Measurements from ENCODE around the gene PCSK6. TPM values are rescaled to one million over a fixed set of nuclear protein-coding genes. Genes with fewer than 3 reads are reported as not detected.
"Not testable (repeated sequence)": the region's sequence is repeated elsewhere in the genome, so short reads cannot be mapped to it uniquely, and the experiment has no call there.

PCSK6 gene
- total RNA-seq, 2 donors from 2014 or later, result 0.61 to 2.1 TPM

DNA sequence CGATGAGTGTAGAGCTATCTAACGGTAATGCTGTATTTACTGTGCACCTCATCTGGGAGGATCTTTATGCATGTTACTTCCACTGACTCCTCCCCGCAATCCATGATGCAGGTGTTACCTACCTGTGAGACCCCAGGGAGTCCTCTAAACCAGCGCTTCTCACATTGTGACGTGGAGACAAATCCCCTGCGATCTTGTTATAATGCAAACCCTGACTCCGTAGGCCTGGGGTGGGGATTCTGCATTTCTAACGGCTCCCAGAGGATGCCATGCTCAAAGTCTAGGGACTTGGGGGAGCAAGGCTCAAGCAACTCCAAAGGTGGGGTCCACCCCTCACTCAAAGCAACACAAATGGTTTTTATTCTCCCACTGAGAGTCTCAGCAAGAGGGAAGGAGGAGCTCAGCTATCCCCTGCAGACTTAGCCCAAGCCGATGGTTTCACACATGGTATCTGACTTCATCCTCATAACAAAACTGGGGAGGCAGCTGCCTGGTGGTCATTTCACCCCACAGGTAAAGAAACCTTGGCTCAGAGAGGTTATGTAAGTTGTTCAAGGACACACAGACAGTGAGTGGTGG lies 63.6 kb downstream of the PCSK6 start:
- DNase-seq (ENCODE audit: low spot score in 2 of 2), result no peak
- no peak overlapping the region for H3K27ac Mint-ChIP-seq
- peaks cover 0 to 5% of the 10 kb centered on the region in 2 donors for H3K36me3 Mint-ChIP-seq
- peaks cover 0 to 9% of the 10 kb centered on the region in 2 donors for H3K9me3 Mint-ChIP-seq
- no peak for ATAC-seq

GRCh38 chr15:101424984-101425383 lies 64.5 kb downstream of the PCSK6 start:
- ATAC-seq, result no peak
- Mint-ChIP-seq H3K27ac (no peak overlapping the region), H3K36me3 (peaks cover 0 to 5% of the 10 kb centered on the region in 2 donors), H3K9me3 (peaks cover 0 to 9% of the 10 kb centered on the region in 2 donors)
- DNase-seq (ENCODE audit: low spot score in 2 of 2), result no peak

- no peak for ATAC-seq
- DNase-seq (ENCODE audit: low spot score in 2 of 2), result no peak
- peaks cover 0 to 9% of the 10 kb centered on the region in 2 donors for H3K9me3 Mint-ChIP-seq
- peaks cover 5% of the 10 kb centered on the region in 2 donors for H3K36me3 Mint-ChIP-seq
- no peak overlapping the region for H3K27ac Mint-ChIP-seq
These were observed 69.3 kb downstream of the PCSK6 start for GRCh38 chr15:101420232-101420631.

DNA sequence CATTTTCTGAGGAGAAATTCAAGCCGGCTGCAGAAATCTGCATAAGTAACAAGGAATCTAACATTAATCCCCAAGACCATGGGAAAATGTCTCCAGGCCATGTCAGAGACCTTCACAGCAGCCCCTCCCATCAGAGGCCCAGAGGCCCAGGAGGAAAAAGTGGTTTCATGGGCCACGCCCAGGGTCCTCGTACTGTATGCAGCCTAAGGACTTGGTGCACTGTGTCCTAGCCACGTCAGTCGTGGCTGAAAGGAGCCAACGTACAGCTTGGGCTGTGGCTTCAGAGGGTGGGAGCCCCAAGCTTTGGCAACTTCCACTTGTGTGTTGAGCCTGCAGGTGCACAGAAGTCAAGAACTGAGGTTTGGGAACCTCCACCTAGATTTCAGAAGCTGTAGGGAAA lies 73.0 kb downstream of the PCSK6 start:
- not testable (repeated sequence) for ATAC-seq; H3K9me3 Mint-ChIP-seq; DNase-seq (ENCODE audit: low spot score in 2 of 2); H3K27ac Mint-ChIP-seq; H3K36me3 Mint-ChIP-seq

DNA sequence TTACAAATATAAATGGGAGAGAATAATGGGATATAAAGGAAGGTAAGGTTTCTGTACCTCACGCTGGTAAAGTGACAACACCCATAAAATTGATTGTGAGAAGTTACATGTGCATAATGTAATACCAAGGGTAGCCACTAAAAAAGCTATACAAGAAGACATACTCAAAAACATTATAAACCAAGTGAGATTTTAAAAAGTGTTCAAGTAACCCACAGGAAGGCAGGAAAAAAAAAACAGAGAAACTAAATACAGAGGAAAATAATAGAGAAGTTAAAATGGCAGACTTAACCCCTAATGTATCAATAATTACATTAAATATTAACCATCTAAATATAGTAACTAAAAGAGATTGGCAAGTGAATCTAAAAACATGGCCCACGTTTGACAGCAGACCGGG lies 76.3 kb downstream of the PCSK6 start:
- no peak for DNase-seq (ENCODE audit: low spot score in 2 of 2)
- Mint-ChIP-seq H3K9me3 (no peaks in the 10 kb centered on the region), H3K27ac (no peak overlapping the region), H3K36me3 (peaks cover 0 to 5% of the 10 kb centered on the region in 2 donors)
- no peak for ATAC-seq

DNA sequence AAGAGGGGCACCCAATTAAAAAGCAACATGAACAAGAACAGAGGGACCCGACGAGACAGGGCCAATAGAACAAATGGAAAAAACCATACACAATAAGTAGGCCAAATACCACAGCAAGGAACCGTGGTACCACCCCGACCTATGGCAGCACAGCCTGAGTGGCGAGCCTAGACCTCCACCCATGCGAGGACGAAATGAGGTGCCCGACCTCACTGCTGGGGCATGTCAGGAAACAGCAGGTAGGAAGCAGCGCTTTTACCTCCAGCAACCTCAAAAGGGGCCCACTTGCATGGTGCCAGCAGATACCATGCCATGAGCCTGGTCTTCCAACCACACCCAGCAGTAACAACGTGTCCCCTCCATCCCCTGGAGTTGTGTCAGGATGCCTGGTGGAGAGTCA lies 77.9 kb downstream of the PCSK6 start:
- Mint-ChIP-seq H3K36me3 (peaks cover 0 to 5% of the 10 kb centered on the region in 2 donors), H3K27ac (no peak overlapping the region), H3K9me3 (no peaks in the 10 kb centered on the region)
- no peak for ATAC-seq
- no peak for DNase-seq (ENCODE audit: low spot score in 2 of 2)

DNA sequence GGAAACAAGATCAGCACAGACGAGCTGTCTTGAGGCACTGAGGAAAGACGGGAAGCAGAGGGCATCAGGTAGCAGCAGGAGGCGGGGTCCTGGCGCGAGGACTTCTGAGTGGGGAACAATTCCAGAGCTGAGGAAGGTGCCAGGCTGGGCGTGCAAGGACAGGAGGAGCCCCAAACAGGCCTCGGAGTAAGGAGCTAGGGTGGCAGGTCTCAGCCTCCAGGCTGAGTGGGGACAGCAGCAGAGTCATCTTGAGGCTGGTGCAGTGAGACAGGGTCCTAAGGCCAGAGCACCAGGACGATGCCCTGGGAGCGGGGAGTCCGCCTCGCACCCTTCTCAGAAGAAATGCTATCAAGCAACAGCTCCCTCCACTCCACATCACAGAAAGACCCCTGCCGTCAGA lies 78.4 kb downstream of the PCSK6 start:
- no peak for ATAC-seq
- DNase-seq (ENCODE audit: low spot score in 2 of 2), result no peak
- Mint-ChIP-seq H3K36me3 (peaks cover 0 to 3% of the 10 kb centered on the region in 2 donors), H3K9me3 (no peaks in the 10 kb centered on the region), H3K27ac (no peak overlapping the region)

- DNase-seq (ENCODE audit: low spot score in 2 of 2) (no peak), ATAC-seq (no peak)
- Mint-ChIP-seq H3K9me3 (no peaks in the 10 kb centered on the region), H3K27ac (no peak overlapping the region), H3K36me3 (no peaks in the 10 kb centered on the region)
These were observed 78.9 kb downstream of the PCSK6 start for GRCh38 chr15:101410612-101411011.

- DNase-seq (ENCODE audit: low spot score in 2 of 2) (no peak), ATAC-seq (no peak)
- H3K9me3 Mint-ChIP-seq, result no peaks in the 10 kb centered on the region
- no peak overlapping the region for H3K27ac Mint-ChIP-seq
- no peaks in the 10 kb centered on the region for H3K36me3 Mint-ChIP-seq
These were observed 79.9 kb downstream of the PCSK6 start for GRCh38 chr15:101409621-101410020.

GRCh38 chr15:101407966-101408775 lies 81.3 kb downstream of the PCSK6 start:
- ATAC-seq (no peak), DNase-seq (ENCODE audit: low spot score in 2 of 2) (no peak)
- Mint-ChIP-seq H3K9me3 (no peaks in the 10 kb centered on the region), H3K36me3 (no peaks in the 10 kb centered on the region), H3K27ac (peak overlapping the region in 1 of 2 donors; percentile 14)

DNA sequence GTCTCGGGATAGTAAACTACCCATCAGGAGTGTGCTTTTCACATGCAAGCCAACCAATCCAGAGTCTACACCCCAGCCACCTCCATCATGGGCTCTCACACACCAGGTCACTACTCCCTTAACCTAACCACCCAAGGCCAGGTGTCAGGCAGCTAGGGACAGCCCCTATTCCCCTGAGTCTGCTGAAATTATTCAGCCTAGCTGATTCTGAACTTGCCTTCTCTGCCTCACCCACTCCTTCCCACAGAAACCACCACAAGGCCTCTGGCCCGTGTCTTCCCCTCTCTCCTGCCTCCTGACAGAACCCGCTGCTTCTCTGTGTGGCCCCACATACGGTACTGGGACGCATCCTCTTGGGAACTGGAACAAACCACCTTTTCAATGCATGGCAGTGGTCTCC lies 82.1 kb downstream of the PCSK6 start:
- peak overlapping the region; percentile 14 to 53 for H3K27ac Mint-ChIP-seq
- DNase-seq (ENCODE audit: low spot score in 2 of 2) (no peak), ATAC-seq (peak; percentile 71 to 85)
- no peaks in the 10 kb centered on the region for H3K36me3 Mint-ChIP-seq
- no peaks in the 10 kb centered on the region for H3K9me3 Mint-ChIP-seq

- ATAC-seq (no peak), DNase-seq (ENCODE audit: low spot score in 2 of 2) (no peak)
- Mint-ChIP-seq H3K36me3 (no peaks in the 10 kb centered on the region), H3K9me3 (no peaks in the 10 kb centered on the region), H3K27ac (peak overlapping the region in 1 of 2 donors; percentile 12)
These were observed 82.8 kb downstream of the PCSK6 start for GRCh38 chr15:101406526-101407195.

DNA sequence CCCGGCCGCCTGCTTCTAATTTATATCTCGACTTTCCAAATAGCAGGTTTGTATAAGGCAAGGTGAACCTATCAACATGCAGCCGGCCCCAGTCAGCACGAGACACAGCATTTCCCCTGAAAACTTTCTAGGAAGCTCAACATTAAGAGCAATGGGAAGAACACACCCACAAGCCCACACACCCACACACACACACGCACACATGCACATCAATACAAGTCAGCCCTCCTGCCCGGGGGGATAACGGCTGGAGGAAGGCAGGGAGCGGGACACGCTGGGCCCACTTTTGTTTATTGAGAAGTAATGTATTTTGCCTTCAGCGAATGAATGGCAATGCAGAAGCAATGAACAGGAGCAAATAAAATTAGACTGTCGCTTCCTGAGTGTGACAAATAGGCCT lies 83.5 kb downstream of the PCSK6 start:
- no peaks in the 10 kb centered on the region for H3K36me3 Mint-ChIP-seq
- DNase-seq (ENCODE audit: low spot score in 2 of 2), result no peak
- no peak for ATAC-seq
- H3K27ac Mint-ChIP-seq, result no peak overlapping the region
- H3K9me3 Mint-ChIP-seq, result no peaks in the 10 kb centered on the region

DNA sequence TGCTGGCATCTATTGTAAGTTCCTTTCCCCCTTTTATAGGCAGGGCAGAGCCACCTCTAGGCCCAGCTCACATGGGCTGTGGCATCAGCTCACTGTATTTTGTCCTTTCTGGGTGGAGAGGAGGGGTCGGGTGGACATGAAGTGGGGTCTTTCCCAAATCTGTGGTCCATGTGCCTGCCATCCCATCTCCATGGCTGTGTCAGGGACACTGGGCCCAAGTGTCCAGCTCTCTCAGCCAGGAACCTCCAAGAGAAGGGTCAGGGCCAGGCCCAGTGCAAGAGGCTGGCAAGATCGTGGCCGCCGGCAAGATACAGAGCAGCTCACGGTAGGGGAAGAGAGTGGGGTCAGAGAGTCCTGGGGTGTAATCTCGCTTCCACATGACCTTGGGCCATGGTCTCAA lies 85.3 kb downstream of the PCSK6 start:
- Mint-ChIP-seq H3K9me3 (no peaks in the 10 kb centered on the region), H3K36me3 (peaks cover 0 to 5% of the 10 kb centered on the region in 2 donors), H3K27ac (no peak overlapping the region)
- DNase-seq (ENCODE audit: low spot score in 2 of 2), result no peak
- ATAC-seq, result no peak

DNA sequence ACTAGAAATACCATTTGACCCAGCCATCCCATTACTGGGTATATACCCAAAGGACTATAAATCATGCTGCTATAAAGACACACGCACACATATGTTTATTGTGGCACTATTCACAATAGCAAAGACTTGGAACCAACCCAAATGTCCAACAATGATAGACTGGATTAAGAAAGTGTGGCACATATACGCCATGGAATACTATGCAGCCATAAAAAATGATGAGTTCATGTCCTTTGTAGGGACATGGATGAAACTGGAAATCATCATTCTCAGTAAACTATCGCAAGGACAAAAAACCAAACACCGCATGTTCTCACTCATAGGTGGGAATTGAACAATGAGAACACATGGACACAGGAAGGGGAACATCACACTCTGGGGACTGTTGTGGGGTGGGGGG lies 86.6 kb downstream of the PCSK6 start:
- not testable (repeated sequence) for DNase-seq (ENCODE audit: low spot score in 2 of 2); H3K27ac Mint-ChIP-seq; ATAC-seq; H3K36me3 Mint-ChIP-seq; H3K9me3 Mint-ChIP-seq

DNA sequence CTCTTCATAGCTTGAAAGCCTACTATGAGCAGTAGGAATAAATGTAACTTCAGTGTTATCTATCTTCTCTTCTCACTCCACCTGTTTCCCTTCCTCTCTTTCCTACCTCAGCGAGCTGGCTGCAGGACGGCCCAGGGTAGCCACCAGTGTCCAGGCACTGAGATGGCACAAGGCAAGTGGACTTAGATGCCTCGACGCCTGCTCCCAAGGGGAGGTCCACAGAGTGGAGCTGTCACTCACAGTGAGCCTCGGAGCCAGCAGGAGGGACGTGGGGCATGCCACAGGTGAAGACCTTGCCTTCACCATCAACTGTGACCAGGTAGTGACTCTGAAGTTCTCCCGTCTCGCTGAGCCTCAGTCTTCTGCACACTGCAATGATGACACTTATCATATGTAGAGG lies 88.2 kb downstream of the PCSK6 start:
- no peak for DNase-seq (ENCODE audit: low spot score in 2 of 2)

GRCh38 chr15:101399431-101399830 lies 90.1 kb downstream of the PCSK6 start:
- Mint-ChIP-seq H3K9me3 (no peaks in the 10 kb centered on the region), H3K36me3 (peaks cover 0 to 5% of the 10 kb centered on the region in 2 donors), H3K27ac (no peak overlapping the region)
- no peak for DNase-seq (ENCODE audit: low spot score in 2 of 2)
- ATAC-seq, result no peak

More for the DNA sequence above, 88.2 kb downstream of the PCSK6 start:
- H3K36me3 Mint-ChIP-seq, result peaks cover 0 to 5% of the 10 kb centered on the region in 2 donors
- H3K9me3 Mint-ChIP-seq, result no peaks in the 10 kb centered on the region
- ATAC-seq, result no peak
- no peak overlapping the region for H3K27ac Mint-ChIP-seq
